Hypothalamus (tissue), 51 donors: ENCODE measurements around the gene NANOS3.

Source experiments
- DNase-seq, 51 donors: peaks; one replicate each; lab custom pipeline; 2025; lab: John Stamatoyannopoulos, UW

The NANOS3 gene

GRCh38 chr19:13876834-13877233 is at the start of gene NANOS3:
Gene NANOS3 (plus strand): TSS chr19:13877134. CDS start chr19:13877249, 115 bp downstream.
- no peak for DNase-seq

GRCh38 chr19:13827656-13828055 is 49.3 kb upstream of the NANOS3 start:
- DNase-seq, result no peak

- DNase-seq, result no peak
These were observed 46.7 kb upstream of the NANOS3 start for GRCh38 chr19:13830114-13830740.

- no peak for DNase-seq
These were observed 46.0 kb upstream of the NANOS3 start for GRCh38 chr19:13830741-13831536.

GRCh38 chr19:13831537-13832467 is 45.1 kb upstream of the NANOS3 start:
- DNase-seq, result no peak

GRCh38 chr19:13833330-13834243 is 43.3 kb upstream of the NANOS3 start:
- peak in 50 of 51 donors; percentile 25 to 94 (median 78) for DNase-seq

GRCh38 chr19:13834244-13835069 is 42.5 kb upstream of the NANOS3 start:
- no peak for DNase-seq

GRCh38 chr19:13835791-13836723 is 40.9 kb upstream of the NANOS3 start:
- no peak for DNase-seq

GRCh38 chr19:13838435-13839129 is 38.4 kb upstream of the NANOS3 start:
- DNase-seq, result no peak

GRCh38 chr19:13839130-13839937 is 37.6 kb upstream of the NANOS3 start:
- DNase-seq, result peak in 26 of 51 donors; percentile 9 to 73 (median 37)

GRCh38 chr19:13839938-13840304 is 37.0 kb upstream of the NANOS3 start:
- peak in 1 of 51 donors; percentile 63 for DNase-seq

GRCh38 chr19:13840305-13841085 is 36.4 kb upstream of the NANOS3 start:
- peak in 1 of 51 donors; percentile 8 for DNase-seq

GRCh38 chr19:13841086-13841961 is 35.6 kb upstream of the NANOS3 start:
- no peak for DNase-seq

- DNase-seq, result no peak
These were observed 35.0 kb upstream of the NANOS3 start for GRCh38 chr19:13841962-13842290.
